GM13977 (cell line): ENCODE data around the gene ABTB2.

ENCODE experiments used
- DNase-seq: peaks from one replicate; pipeline ENCODE4 v3.0.0; 2012; ENCODE audit warnings: low spot score
- in situ Hi-C: fragments of 300-500 bp; cut with MboI; formaldehyde crosslinking; loops from one replicate; pipeline ENCODE4 v1.12.0; 2022; ENCODE audit warnings: low sequenced_read_pairs, low pct_unique_long_range_greater_than_20kb, mixed read lengths, inconsistent platforms; ENCODE audit not compliant: unreplicated experiment
- TF ChIP-seq, protein P1 (sequence below): IDR thresholded peaks from 2 replicates; pipeline ENCODE4 v1.5.1; 2012; ENCODE audit warnings: mild to moderate bottlenecking, control low read depth; ENCODE audit not compliant: insufficient read depth; ENCODE audit errors: extremely low read depth, missing control alignments

The ABTB2 gene

GRCh38 chr11:34191578-34191977, 166.2 kb downstream of the ABTB2 start:
- TF ChIP-seq, protein P1, sequence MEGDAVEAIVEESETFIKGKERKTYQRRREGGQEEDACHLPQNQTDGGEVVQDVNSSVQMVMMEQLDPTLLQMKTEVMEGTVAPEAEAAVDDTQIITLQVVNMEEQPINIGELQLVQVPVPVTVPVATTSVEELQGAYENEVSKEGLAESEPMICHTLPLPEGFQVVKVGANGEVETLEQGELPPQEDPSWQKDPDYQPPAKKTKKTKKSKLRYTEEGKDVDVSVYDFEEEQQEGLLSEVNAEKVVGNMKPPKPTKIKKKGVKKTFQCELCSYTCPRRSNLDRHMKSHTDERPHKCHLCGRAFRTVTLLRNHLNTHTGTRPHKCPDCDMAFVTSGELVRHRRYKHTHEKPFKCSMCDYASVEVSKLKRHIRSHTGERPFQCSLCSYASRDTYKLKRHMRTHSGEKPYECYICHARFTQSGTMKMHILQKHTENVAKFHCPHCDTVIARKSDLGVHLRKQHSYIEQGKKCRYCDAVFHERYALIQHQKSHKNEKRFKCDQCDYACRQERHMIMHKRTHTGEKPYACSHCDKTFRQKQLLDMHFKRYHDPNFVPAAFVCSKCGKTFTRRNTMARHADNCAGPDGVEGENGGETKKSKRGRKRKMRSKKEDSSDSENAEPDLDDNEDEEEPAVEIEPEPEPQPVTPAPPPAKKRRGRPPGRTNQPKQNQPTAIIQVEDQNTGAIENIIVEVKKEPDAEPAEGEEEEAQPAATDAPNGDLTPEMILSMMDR = no peak
- no peak for DNase-seq
- in situ Hi-C loops = loop anchor here (25.0 kb wide), 1 partner anchor 271 kb away; no protein-coding TSS in a partner anchor

DNA sequence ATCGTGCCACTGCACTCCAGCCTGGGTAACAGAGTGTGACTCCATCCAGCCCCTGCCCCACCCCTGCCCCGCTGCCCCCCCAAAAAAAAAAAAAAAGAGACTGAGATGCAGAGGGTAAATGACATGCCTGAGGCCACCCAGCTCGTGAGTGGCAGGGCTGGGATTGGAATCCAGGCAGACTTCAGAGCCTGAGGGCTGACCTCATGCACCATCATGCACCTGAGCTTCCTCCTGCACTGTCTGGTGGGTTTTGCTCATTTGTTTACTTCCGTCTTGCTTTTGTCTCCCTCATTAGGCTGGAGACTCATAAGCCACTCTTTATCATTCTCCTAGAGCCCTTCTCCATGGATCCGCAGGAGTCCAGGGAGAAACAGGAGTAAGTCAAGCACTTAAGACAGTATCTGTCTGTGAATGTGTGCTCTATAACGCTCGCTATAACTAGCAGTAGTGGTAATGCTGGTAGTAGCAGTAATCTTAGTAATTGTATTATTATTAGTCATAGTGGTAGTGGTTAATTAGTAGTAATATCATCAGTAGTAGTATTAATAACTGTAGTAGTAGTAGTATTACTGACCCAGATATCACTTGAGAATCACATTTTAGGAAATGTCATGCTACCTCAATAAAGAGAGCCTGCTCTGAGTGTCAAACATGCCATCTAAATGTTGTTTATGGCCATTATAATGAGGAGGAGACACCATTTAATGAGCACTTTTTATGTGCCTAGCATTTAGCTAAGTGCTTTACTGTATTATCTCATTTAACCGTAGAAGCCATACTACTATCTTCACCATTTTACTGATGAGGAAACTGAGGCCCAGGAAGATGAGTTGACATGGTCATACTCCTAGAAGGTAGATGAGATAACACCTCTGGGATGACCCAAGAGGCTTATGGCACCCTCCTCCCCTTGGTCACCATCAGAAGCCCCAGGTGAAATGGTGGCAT, 167.3 kb downstream of the ABTB2 start:
- in situ Hi-C loops = loop anchor here (25.0 kb wide), 1 partner anchor 272 kb away; no protein-coding TSS in a partner anchor
- TF ChIP-seq, protein P1 = no peak
- DNase-seq = no peak

GRCh38 chr11:34189191-34189590, 168.6 kb downstream of the ABTB2 start:
- TF ChIP-seq, protein P1 = no peak
- in situ Hi-C loops = loop anchor here (25.0 kb wide), 1 partner anchor 273 kb away; no protein-coding TSS in a partner anchor
- no peak for DNase-seq

DNA sequence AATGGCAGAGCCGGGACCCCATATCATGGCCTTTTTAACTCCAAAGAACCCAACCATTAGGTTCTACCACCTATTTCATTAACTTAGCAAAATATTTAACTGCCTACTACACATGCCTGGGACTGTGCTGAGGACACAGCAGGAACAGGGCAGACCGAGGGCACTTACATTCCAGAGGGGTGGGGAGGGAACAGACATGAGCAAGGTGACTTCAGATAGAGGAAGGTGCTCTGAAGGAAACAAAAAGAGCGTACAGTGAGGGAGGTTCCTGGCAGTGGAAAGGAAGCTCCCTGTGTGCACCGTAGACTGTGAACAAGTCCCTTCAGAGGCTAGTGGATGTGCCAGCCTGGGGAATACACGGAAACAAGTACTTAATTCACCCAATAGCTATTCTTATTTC, 169.6 kb downstream of the ABTB2 start:
- no peak for DNase-seq
- in situ Hi-C loops = loop anchor here (25.0 kb wide), 1 partner anchor 274 kb away; no protein-coding TSS in a partner anchor
- TF ChIP-seq, protein P1 = no peak

GRCh38 chr11:34185926-34186841, 171.6 kb downstream of the ABTB2 start:
- in situ Hi-C loops = loop anchor here (25.0 kb wide), 1 partner anchor 276 kb away; no protein-coding TSS in a partner anchor
- DNase-seq = no peak
- TF ChIP-seq, protein P1 = no peak

DNA sequence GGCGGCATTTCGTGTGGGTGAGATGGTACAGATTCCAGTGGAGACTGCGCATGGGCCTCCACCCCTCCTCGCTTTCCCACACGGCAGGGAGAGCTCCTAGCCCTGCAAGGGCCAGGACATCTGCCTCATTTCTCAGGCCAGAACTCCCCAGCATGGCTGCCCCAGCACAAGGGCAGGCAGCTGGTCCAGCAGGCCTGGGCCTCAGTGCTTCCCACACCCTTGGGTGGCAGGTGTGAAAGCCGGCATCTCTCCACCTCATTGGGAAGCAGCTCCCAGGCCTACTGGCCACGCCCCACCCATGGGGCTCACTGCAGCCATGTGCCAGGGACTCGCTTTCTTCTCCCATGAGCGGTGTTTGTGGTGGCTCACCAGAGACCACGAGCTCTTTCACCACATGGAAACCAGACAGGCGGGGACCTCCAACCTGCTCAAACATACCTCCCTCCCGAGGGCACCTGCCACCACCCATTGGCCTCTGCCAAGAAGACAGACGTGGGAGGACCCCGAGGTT, 173.2 kb downstream of the ABTB2 start:
- TF ChIP-seq, protein P1 = no peak

More for the DNA sequence above, 173.2 kb downstream of the ABTB2 start:
- in situ Hi-C loops = loop anchor here (25.0 kb wide), 1 partner anchor 278 kb away; no protein-coding TSS in a partner anchor
- no peak for DNase-seq
